ENCODE results near the gene RND3.

Gene RND3

GRCh38 chr2:150470435-150470834 is 17.0 kb downstream of the RND3 start:
- H3K27ac ChIP-seq: no peak overlapping the region
- no peak for TF ChIP-seq ZFX (IDR thresholded peaks at IDR 0.05; ENCODE audit: borderline replicate concordance)
- TF ChIP-seq CTCF (IDR thresholded peaks at IDR 0.05): no peak

GRCh38 chr2:150469706-150470274 is 17.7 kb downstream of the RND3 start:
- TF ChIP-seq ZFX (IDR thresholded peaks at IDR 0.05; ENCODE audit: borderline replicate concordance) (no peak), CTCF (IDR thresholded peaks at IDR 0.05) (no peak)
- H3K27ac ChIP-seq: no peak overlapping the region

GRCh38 chr2:150468350-150468960 is 19.0 kb downstream of the RND3 start:
- TF ChIP-seq ZFX (IDR thresholded peaks at IDR 0.05; ENCODE audit: borderline replicate concordance): no peak
- no peak for TF ChIP-seq CTCF (IDR thresholded peaks at IDR 0.05)

GRCh38 chr2:150467621-150467963 is 19.9 kb downstream of the RND3 start:
- TF ChIP-seq CTCF (IDR thresholded peaks at IDR 0.05) (no peak), ZFX (IDR thresholded peaks at IDR 0.05; ENCODE audit: borderline replicate concordance) (no peak)
- H3K27ac ChIP-seq: no peak overlapping the region

More at GRCh38 chr2:150468350-150468960, 19.0 kb downstream of the RND3 start:
- no peak overlapping the region for H3K27ac ChIP-seq

GRCh38 chr2:150466741-150467620 is 20.5 kb downstream of the RND3 start:
- no peak overlapping the region for H3K27ac ChIP-seq
- TF ChIP-seq ZFX (IDR thresholded peaks at IDR 0.05; ENCODE audit: borderline replicate concordance) (no peak), CTCF (IDR thresholded peaks at IDR 0.05) (no peak)

- H3K27ac ChIP-seq: no peak overlapping the region
- no peak for TF ChIP-seq ZFX (IDR thresholded peaks at IDR 0.05; ENCODE audit: borderline replicate concordance)
- no peak for TF ChIP-seq CTCF (IDR thresholded peaks at IDR 0.05)
Measured at GRCh38 chr2:150465703-150466569, 21.5 kb downstream of the RND3 start.

All from 22Rv1 (cell line).